Stomach (tissue), 4 donors: ENCODE data around the gene PLA2G5.

Experiments
- CTCF ChIP-seq, 7 experiments: fragments of 450-650 bp in 4 of 7; fragments of 200-600 bp in 3 of 7; sonication (generic) in 3 of 7; IDR thresholded peaks; one replicate each; pipeline ENCODE4 v1.5.1; 2016 to 2019; ENCODE audit warnings: antibody characterized with exemption in 7 of 7, control low read depth in 2 of 7, mild to moderate bottlenecking in 1 of 7
- EP300 ChIP-seq: sonication (generic); formaldehyde crosslinking; IDR thresholded peaks from one replicate; pipeline ENCODE4 v1.6.1; 2017; ENCODE audit warnings: antibody characterized with exemption
- POLR2A ChIP-seq, 4 donors: fragments of 450-650 bp; IDR thresholded peaks; one replicate each; pipeline ENCODE4 v1.6.1; 2016; ENCODE audit warnings: antibody characterized with exemption in 4 of 4, control low read depth in 2 of 4, mild to moderate bottlenecking in 1 of 4, moderate library complexity in 1 of 4

- no peak for TF ChIP-seq CTCF (IDR thresholded peaks at IDR 0.05)
- TF ChIP-seq EP300, result no peak
- no peak for TF ChIP-seq POLR2A (IDR thresholded peaks at IDR 0.05)
Observed at GRCh38 chr1:20047096-20047495, 22.9 kb upstream of the PLA2G5 start.
